Erythroblast (primary cell): Measurements from ENCODE around the gene OPRD1.
"Not testable (repeated sequence)": the region's sequence is repeated elsewhere in the genome, so short reads cannot be mapped to it uniquely, and the experiment has no call there.

ENCODE experiments used
- GATA1 ChIP-seq: IDR thresholded peaks from 2 replicates; pipeline ENCODE4 v1.6.1; 2011; ENCODE audit warnings: low read depth, mild to moderate bottlenecking, control low read depth, low read length, moderate library complexity
- POLR2A ChIP-seq: IDR thresholded peaks from 2 replicates; pipeline ENCODE4 v1.6.1; 2011; ENCODE audit warnings: mild to moderate bottlenecking, low read length

GRCh38 chr1:28854406-28854805, 42.4 kb downstream of the OPRD1 start:
- not testable (repeated sequence) for TF ChIP-seq GATA1, POLR2A
